NB4 (cell line): ENCODE measurements around the gene ATP6V1G1.

Experiments
- POLR2A ChIP-seq: IDR thresholded peaks from 2 replicates; pipeline ENCODE4 v1.6.1; 2011; ENCODE audit warnings: mild to moderate bottlenecking; ENCODE audit not compliant: insufficient read length; ENCODE audit errors: extremely low read depth
- TF ChIP-seq, protein P1 (sequence below): IDR thresholded peaks from one replicate; pipeline ENCODE4 v1.5.1; 2012; ENCODE audit warnings: low read depth, low read length
- TF ChIP-seq, protein P2 (sequence below): IDR thresholded peaks from 2 replicates; pipeline ENCODE4 v1.6.1; 2011; ENCODE audit warnings: low read depth, low read length

- TF ChIP-seq, protein P1, sequence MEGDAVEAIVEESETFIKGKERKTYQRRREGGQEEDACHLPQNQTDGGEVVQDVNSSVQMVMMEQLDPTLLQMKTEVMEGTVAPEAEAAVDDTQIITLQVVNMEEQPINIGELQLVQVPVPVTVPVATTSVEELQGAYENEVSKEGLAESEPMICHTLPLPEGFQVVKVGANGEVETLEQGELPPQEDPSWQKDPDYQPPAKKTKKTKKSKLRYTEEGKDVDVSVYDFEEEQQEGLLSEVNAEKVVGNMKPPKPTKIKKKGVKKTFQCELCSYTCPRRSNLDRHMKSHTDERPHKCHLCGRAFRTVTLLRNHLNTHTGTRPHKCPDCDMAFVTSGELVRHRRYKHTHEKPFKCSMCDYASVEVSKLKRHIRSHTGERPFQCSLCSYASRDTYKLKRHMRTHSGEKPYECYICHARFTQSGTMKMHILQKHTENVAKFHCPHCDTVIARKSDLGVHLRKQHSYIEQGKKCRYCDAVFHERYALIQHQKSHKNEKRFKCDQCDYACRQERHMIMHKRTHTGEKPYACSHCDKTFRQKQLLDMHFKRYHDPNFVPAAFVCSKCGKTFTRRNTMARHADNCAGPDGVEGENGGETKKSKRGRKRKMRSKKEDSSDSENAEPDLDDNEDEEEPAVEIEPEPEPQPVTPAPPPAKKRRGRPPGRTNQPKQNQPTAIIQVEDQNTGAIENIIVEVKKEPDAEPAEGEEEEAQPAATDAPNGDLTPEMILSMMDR = peak; percentile 18
- TF ChIP-seq POLR2A = no peak
- TF ChIP-seq, protein P2, sequence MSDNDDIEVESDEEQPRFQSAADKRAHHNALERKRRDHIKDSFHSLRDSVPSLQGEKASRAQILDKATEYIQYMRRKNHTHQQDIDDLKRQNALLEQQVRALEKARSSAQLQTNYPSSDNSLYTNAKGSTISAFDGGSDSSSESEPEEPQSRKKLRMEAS = no peak
Observed at GRCh38 chr9:114538241-114538640, 49.3 kb upstream of the ATP6V1G1 start.
